NCI-H187 treated with DMSO at 0.1 percent for 48 hours (cell line): ENCODE results near the gene GMDS.

ENCODE experiments used
- DNase-seq: peaks from one replicate; lab custom pipeline; 2025; lab: John Stamatoyannopoulos, UW

GMDS gene

GRCh38 chr6:1987640-1988039, 257.8 kb downstream of the GMDS start:
- DNase-seq, result no peak

- DNase-seq, result no peak
These were observed 258.8 kb downstream of the GMDS start for GRCh38 chr6:1986454-1987243.

- no peak for DNase-seq
These were observed 260.9 kb downstream of the GMDS start for GRCh38 chr6:1984346-1984994.

GRCh38 chr6:1983850-1984249, 261.6 kb downstream of the GMDS start:
- no peak for DNase-seq

GRCh38 chr6:1972962-1973361, 272.4 kb downstream of the GMDS start:
- no peak for DNase-seq

GRCh38 chr6:1971612-1972011, 273.8 kb downstream of the GMDS start:
- no peak for DNase-seq

GRCh38 chr6:1970151-1970561, 275.2 kb downstream of the GMDS start:
- peak; percentile 38 for DNase-seq

- no peak for DNase-seq
These were observed 278.7 kb downstream of the GMDS start for GRCh38 chr6:1966713-1967112.

- no peak for DNase-seq
These were observed 279.7 kb downstream of the GMDS start for GRCh38 chr6:1965596-1966224.

GRCh38 chr6:1963596-1963995, 281.8 kb downstream of the GMDS start:
- DNase-seq, result no peak

- no peak for DNase-seq
These were observed 283.2 kb downstream of the GMDS start for GRCh38 chr6:1962201-1962600.

GRCh38 chr6:1960486-1961142, 284.8 kb downstream of the GMDS start:
- DNase-seq, result no peak

- DNase-seq, result no peak
These were observed 287.1 kb downstream of the GMDS start for GRCh38 chr6:1958257-1958656.

- no peak for DNase-seq
These were observed 287.7 kb downstream of the GMDS start for GRCh38 chr6:1957746-1958145.

- no peak for DNase-seq
These were observed 292.6 kb downstream of the GMDS start for GRCh38 chr6:1952740-1953360.

GRCh38 chr6:1950631-1951030, 294.8 kb downstream of the GMDS start:
- DNase-seq, result no peak

- DNase-seq, result no peak
These were observed 295.9 kb downstream of the GMDS start for GRCh38 chr6:1949538-1949937.

GRCh38 chr6:1947922-1948321, 297.5 kb downstream of the GMDS start:
- DNase-seq, result no peak

GRCh38 chr6:1946583-1946982, 298.8 kb downstream of the GMDS start:
- DNase-seq, result no peak

- no peak for DNase-seq
These were observed 300.1 kb downstream of the GMDS start for GRCh38 chr6:1945235-1945832.

GRCh38 chr6:1942834-1943233, 302.6 kb downstream of the GMDS start:
- DNase-seq, result no peak

GRCh38 chr6:1941534-1941933, 303.9 kb downstream of the GMDS start:
- DNase-seq, result no peak
